ENCODE results near the gene TGM1.

Gene TGM1

DNA sequence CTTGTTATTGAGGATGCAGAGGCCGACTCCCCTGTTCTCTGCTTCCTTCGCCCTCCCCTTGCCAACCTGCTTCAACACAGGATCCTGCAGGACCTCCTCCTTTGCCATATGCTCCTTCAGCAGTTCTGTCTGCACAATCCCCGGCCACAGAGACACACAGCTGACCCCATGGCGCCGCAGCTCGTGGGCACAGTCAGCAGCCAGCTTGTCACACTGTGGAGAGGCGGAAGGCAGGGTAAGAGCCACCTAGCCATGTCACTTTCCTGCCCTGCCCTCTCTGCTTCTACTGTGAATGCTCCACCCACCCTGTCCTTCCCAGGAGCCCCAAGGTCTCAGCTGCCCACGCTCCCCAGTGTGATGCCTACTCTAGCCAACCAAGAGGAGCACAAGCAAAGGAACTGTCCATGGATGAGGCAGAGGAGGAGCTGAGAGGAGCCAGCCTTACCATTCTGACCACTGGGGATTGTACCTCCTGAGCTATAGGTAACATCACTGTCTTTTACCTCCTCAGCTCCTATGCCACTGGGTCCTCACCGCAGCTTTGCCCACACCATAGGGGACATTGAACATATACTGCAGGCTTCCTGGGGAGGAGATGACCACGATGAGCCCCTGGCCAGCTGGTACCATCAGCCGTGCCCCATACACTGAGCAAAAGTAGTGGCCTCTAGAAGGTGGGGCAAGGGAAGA is 29.3 kb upstream of the TGM1 start:
- no peak for DNase-seq

DNA sequence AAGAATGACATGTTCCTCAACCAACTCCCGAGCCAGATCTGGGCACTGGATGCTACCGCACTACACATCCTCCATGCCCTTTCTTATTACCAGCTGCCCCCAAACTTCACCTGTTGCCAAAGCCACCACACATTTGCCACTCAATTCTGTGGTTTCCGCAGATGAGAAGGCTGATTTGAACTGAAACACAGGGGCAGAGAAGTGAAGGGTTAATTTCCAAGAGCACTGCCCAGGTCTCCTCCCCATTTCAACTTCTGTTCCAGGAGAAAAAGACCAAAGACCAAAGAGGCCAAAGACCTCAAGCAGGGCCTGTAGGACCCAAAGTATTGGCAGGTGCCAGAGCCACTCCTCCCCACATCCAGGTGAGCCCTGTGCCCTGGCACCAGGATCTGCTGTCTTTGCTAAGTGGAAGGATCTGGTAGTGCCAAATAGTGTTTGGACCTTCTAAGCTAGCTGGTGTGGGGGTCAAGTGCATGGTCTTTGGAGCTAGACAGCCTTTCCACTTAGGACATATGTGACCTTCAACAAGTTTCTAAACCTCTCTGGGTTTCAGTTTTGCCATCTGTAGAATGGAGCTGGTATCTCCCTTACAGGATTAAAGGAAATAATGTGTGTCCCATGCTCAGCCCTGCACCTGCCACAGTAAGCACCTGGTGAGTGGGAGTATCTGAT is 28.6 kb upstream of the TGM1 start:
- DNase-seq, result no peak

DNA sequence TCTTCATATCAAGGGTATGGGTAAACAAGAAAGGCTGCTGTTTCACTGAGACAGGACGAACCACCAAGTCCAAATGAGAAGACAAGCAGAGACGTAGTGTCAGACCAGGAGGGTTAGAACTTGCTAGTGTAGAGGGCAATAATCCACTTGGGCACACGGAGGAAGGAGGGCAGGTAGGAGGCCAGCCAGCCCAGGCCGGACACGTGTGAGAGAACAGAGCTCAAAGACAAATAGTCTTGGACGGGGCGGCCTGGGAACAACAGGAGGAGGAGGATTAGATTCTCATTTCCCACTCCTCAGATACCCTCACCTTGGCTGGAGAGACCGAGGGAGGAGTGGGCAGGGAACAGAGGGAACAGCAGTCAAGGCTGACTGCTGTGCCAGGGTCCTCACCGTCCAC is 27.8 kb upstream of the TGM1 start:
- DNase-seq, result no peak

DNA sequence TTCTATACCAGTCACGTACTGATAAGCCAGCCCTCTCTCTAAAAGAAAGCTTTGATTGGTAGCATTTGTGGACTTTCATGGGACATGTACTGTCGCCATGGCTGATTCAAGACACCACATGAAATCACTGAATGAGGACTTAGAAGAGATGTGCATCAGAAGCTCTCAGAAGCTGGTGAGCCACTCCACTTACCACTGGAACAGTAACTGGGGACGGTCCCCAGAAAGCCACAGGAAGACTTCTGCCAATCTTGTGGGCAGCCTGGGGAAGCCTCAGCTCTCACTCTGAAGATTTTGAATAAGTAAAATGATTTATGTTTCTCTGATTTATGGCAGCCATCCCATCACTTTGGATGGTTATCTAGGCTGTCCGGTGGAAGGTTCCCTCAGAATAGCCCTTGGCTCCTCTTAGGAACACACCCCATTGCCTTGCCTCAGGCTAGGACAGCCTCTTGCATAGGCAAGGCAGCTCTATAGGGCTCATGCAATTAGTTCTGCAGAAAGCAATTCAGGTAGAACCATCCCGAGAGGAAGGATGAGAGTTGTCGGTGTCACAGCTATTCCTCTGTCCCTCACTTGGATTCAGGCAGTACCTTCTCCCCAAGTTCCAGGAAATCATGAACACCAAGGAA is 26.8 kb upstream of the TGM1 start:
- no peak for DNase-seq

DNA sequence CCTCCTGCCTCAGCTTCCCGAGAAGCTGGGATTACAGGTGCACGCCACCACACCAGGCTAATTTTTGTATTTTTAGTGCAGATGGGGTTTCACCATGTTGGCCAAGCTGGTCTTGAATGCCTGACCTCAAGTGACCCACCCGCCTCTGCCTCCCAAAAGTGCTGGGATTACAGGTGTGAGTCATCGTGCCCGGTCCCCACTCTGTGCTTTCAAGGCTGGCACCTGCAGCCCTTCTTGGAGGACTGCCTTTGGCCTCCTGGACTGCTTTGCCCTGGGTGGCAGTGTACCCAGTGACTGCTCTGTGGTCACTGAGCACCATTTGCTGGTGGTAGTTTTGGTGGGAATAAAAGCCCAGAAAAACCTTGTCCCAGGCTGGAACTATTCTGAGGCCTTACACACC is 24.0 kb upstream of the TGM1 start:
- no peak for DNase-seq

DNA sequence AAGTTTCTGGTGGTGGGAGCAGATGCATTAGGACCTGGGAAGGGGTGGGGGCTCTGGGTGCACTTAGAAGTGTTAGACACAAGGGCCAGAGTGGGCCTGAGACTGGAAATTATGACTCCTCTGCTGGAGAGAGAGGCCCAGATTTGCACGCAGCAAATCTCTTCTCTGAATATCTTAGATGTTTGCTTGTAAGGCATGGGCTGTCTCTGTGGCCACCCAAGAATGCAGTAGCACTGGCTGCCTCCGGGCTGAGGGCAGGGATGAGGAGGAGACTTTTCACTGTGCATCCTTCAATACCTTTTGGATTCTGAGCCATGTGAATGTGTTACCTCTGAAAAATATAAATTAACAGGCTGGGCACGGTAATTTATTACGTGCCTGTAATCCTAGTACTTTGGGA is 22.4 kb upstream of the TGM1 start:
- DNase-seq, result no peak

DNA sequence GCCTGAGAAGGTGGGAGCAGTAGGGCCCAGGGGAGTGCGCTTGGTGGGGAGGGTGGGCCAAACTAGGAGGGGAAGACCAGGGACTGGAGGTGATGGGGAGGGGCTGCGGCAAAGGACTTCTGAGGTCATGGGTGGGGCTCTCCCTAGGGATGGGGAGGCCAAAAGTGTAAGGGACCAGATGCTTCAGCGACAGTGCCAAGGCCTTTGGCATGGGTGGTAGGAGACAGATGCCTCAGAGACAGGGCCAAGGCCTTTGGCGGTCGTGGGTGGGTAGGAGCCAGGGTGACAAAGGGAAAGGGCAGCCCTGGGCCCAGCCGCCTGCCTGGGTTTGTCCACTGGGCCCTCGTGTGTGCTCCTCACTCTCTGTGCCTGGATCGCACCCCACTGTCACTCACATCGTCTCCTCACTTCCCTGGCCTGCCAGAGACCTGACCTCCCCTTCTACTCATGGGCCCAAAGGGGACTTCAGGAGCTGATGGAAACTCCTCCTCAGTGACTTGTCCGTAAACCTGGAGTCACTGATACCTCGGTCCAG is 21.6 kb upstream of the TGM1 start:
- peak in 1 of 2 experiments; percentile 73 for DNase-seq

DNA sequence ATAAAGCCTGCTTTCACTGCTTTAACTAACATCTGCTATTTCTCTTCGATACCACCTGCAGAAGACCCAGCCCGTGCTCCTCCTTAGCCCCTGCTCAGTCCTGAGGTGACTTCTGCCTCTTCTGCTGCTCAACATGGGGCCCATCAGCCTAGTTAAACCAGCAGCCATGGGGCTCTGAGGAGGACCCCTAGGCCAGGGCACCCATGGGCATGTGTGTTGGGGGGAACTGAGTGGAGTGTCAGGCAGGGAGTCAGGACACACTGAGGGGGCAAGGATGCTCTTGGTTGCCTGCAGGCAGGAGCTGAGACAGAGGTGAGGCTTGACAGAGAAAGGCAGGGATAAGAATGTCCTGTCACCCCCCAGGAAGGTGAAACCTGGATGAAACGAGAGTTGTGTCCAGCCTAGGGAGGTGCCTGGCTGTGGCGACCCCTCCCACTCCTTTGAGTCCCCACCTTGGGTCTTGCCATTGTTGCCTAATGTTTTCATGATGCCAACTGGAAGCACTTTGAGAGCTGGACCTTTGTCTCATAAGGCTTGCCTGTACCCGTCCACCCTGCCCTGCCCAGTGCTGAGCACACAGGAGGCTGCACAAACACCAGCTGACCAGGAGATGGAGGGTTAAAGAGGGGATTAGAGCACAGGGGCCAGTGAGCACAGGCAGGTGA is 21.0 kb upstream of the TGM1 start:
- no peak for DNase-seq

DNA sequence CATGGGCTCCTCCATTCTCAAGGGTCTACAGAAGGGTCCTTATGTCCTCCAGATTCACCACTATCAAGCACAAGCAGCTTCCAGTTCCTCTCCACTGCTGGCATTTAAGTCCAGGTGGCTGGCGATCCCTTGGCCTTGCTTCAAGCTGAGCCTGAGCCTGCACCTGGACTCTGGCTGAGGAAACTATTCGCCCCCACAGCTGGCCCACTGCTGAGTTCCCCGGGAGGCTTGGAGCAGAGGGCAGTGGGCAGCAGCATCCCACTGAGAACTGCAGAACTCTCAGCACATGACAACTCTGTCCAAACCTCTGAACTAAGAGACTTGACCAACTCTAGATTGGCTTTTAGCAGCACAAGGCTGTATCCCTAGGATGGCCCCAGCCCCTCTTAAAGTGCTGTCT is 19.8 kb upstream of the TGM1 start:
- no peak for DNase-seq

DNA sequence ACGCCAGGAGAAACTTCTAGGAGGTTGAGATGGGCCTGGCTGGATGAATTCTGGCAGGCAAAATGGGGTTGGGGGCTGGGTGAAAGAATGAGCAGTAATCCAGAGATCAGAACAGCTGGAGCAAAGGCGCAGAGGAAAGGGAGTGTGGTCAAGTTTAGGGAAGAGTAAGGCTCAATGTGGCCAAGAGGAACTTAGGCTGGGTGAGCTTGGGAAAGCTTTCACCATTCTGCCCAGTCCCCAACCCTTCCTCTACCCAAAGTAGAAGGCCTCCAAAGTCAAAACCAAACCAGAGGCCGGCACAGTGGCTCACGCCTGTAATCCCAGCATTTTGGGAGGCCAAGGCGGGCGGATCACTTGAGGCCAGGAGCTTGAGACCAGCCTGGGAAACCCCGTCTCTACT is 18.7 kb upstream of the TGM1 start:
- no peak for DNase-seq

DNA sequence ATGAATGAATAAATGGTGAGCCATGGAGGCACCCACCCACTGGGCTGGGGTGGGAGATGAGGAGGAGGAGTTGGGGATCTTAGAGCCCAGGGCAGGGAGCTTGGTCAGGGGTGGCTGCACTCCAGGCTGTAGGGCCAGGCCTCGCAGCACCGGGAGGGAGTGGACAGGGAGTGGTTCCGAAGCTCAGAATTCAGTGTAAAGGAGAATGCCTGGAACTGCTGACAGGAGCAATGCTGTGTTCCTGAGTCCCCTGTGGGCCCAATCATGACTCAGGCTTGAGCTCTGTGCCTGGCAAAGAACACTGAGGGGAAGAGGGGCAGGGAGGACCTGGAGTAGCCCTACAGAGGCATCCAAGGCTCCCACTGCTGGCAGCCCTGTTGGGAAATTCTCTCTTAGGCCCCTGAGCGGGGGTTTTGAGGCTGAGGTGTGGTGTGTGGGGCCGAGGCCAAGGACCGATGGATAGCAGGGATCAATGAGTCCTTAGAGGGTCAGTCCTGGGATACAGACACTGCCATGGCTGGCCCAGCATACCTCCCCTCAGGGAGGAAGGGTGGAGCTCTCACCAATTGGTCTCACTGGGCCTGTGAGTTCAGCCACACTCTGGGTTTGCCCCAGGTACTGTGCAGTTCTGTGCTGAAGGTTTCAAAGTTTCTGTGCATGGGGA is 18.0 kb upstream of the TGM1 start:
- DNase-seq, result no peak

DNA sequence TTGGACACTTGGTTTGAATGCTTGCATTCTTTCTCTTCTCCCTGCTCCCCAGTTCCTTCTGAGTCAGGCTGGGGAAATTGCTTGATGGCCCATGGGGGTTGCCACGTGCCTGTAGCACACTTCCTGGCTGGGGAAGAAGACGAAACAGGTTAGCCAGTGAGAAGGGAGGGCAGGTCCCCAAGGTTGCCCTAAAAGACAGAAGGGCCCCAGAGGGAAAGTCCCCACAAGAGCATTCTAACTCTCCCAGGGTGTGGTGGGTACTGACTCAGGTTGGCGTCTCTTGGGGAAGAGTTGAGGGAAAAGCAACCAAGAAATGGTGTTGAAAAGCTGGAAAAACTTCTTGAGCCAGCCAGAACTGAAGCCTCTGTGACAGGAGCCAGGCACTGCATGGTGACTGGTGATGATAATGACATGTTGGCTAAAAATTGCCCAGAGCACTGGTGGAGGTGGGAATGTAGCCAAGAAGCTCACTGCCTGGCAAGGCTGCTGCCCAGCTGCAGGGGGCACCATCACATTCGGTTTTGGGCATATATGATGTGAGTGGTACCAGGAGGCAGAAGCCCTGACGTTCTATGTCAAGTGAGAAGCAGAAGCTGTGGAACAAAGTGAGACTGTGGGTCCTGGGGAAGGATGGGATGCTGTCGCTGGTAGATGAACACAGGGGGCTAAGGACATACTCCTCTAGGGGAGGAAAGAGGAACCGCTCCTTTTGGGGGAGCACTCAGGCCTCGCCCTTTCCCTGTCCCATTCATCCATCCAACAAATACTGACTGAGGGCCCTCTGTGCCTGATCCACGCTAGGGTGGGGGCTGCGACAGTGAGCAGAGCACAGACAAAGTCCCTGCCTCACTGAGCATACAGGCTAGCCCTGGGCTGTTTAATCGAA is 16.6 kb upstream of the TGM1 start:
- DNase-seq, result peak; percentile 9 to 62

DNA sequence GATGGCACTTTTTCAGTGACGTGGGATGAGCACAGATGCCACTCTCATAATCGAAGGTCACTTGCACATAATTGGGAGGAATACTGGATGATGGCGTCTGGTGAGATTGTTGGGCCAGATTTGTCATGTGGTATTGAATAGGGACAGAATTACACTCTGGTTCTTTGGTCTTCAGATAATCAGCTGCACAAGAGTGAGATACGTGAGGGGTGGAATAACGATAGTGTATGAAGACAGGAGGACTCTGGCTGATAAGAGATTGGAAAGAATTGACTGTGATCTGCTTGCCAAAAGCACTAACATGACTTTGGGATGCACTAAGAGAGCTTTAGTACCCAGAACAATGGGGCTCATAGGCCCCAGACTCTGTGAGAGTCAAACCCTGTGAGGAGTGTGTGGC is 15.4 kb upstream of the TGM1 start:
- no peak for DNase-seq

DNA sequence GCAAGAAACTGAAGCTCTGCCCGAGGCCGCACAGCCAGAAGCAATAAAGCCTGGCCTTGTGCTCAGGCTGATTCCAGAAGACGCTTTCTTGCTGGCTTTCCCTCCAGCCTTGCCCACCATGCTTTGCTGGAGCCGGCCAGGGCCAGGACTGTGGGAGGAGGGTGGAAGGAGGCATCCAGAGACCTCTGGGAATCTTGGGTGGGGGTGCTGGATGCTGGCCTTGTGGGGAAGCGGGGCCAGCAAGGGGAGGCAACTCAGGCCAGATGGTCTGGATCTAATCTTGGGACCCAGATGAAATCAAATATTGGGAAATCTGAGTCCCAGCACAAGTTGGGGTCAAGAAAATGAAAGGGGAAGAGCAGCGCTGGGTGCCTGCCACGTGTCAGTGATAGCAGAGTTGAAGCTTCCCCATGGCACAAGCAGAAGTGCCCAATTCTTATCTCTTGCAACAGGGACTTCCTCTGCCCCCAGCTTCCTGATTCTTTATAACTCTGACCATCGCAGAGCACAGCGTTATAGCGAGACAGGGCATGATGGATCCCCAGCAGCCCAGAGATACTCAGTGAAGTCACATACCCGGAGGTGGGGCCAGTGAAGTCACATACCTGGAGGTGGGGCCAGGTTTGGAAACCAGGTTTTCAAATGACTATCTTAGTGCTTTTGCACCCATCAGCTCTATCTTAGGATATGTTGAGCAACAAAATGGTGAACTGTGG is 14.8 kb upstream of the TGM1 start:
- no peak for DNase-seq

DNA sequence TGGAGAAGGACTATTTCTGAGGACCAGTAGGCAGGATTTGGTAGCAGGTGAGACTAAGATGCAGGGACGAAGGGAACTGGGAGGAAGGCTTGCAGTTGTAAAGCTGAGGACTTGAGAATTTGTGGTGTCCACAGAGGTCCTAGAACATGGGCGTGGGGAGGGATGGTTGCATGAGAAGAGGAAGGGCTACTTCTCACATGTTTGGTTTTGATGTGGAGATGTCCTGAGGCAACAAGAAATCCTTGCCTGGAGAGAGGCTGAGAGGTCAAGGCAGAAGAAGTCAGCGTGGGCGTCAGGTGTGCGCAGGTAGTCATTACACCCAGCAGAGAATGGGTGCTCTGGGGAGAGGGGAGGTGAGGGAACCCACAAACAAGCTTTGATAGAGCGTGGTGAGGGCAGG is 14.1 kb upstream of the TGM1 start:
- no peak for DNase-seq

DNA sequence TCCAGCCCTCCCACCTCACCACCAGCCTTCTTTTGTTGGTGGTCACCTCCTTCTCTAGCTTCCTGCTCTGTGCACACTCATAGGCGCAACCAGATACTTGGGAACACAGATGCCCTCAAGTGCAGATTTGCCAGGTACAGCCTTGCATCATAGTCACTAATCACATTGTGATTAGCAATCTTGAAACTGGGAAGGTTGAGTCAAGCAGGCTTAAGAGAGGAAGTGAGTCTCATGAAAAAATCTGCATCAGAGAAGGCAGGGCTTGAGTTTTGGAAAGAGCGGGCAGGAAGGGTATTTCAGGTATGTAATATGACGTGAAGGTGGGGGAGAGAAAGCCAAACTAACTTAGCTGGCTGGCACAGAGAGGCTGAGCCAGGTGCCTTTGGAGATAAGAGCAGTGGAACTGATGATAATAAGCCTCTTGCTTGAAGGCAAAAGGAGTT is 11.1 kb upstream of the TGM1 start:
- DNase-seq, result no peak

DNA sequence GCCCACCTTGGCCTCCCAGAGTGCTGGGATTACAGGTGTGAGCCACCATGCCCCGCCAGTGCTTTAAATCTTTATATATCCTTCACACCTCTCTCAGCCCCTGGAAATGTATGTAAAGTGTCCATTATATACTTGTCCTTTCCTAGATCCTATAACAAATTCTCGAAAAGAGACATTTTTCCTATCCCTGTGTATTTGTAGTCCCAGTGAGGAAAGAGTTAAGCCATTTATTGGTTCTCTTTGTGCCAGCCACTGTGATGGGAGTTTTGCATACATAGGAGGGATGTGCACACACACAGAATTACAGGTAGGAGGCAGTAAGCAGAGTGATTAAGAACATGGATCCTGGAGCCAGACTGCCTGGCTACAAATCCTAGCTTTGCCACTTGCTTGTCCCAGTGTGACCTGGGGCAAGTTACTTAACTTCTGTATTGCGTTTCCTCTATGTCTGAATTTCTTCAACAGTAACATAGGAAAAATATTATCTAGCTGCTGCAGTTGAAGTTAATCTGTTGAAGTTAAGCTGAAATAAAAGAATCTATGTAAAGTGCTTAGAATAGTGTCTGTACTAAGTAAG is 10.5 kb upstream of the TGM1 start:
- no peak for DNase-seq

DNA sequence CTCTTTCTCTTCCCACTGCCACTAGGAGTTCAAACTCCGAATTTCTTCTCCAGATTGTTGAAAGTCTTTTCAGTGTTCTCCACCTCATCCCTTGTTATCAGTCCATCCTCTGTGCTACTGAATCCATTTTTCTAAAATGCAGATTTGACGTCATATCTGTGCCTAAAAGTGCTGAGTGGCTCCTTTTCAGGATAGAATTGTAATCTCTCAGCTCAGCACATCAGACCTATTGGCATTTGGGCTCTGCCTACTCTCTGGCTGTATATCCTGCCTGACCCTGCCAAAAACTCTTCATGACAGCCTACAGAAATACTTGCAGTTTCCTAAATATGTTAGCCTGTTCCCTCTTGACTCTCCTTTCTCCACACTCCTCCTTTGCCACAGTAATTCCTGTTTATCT is 9.5 kb upstream of the TGM1 start:
- DNase-seq, result no peak

DNA sequence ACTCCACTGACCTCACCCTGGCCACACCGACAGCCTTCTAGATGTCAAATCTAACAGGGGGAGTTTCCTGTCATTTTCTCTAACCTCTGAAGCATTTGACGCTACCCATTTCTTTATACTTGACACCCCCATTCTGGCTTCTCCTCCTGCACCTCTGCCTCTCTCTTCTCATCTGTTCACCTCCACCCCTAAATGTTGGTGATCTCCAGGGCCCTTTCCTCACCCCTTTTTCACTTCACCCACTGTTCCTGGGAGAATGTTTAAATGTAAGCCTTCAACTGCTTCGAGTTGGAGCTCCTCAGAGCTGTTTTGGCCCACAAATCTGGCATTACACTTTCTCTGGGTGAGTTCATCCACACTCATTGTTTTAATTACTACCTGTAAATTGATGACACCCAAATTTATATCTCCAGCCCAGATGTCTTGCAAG is 8.9 kb upstream of the TGM1 start:
- DNase-seq, result no peak

DNA sequence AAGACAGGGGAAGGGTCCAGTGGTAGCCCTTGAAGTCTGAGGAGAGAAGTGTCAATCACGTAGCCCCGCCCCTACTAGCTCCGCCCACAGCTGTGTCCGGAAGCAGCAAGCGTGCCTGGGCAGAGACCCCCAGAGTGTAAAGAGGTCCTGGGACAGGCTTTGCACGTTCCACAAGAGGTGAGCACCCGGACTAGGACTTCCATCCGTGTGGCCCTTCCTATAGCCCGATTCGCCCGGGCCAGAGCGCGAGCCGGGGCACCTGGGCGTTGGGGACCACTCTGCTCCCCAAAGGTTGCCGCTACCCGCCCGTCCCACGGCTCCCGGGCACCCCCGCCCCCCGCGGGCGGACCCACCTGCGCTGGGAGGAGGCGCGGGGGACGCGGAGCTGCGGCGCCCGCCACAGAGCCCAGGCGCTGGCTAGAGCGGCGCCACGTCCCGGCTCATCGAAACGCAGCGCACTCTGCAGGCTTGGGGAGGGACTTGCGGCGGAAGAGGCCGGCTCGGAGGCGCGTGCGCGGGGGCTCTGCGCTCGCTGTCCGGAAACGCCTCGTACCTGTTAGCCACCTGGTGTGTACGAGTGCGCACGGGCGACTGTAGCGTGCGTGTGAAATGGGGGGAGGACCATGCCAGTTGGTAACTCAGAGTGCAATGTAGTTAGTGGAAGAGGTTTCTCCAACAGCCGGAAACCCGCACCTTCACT is 8.3 kb upstream of the TGM1 start, which contains the start of gene RABGGTA:
Gene RABGGTA, minus strand, starts transcription at position 464 of the 700 bp plus-strand sequence. CDS start 482 bp downstream, outside the sequence.
- DNase-seq, result peak; percentile 64 to 93

Measured in NCI-H446 (cell line).